ENCODE results near the gene R3HDM4.
"Not testable (repeated sequence)": the region's sequence is repeated elsewhere in the genome, so short reads cannot be mapped to it uniquely, and the experiment has no call there.

The R3HDM4 gene

DNA sequence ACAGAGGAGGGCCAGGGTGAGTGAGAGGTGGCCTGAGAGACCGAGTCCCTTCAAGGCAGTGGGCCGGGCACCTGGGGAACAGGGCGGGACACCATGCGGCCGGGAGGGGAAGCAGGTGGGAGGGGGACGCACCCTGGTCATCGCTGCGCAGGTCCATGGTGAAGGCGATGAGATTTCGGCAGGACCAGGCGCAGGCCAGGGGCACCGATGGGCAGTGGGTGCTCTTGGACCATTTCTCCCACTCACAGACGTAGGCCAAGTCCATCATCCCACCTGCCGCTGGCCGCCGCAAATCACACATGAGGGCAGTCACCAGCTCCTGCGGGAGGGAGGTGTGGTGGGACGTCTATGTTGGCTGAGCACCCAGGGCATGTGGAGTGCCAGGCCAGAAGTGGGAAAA lies 22.2 kb downstream of the R3HDM4 start:
- DNase-seq, result no peak

DNA sequence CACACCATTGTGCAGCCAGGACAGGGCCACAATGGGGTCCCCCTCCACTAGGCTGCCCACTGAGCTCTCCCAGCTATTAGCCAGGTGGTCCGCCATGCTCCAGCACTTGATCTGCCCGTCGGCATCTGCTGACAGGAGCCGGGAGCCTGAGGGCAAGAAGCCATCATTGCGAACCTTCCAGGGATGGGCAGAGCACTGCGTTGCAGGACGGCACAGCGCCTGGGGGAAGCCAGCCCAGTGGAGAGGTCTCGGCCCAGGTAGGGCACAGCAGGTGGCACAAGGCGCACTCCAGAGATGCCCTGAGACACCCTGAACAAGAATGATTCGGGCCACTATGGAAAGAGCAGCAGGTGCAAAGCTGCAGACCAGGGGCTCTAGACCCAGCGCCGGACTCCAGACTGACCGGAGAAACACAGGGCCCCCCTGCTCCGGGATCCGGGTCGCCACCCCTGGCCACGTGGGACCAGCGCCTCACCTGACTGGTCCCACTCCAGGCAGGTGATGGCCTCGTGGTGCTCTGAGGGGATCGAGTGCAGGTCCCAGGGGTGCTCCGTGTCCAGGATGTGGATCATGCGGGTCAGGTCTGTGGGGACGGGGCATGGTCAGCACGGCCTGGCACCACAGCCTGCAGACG lies 23.2 kb downstream of the R3HDM4 start:
- no peak for DNase-seq

DNA sequence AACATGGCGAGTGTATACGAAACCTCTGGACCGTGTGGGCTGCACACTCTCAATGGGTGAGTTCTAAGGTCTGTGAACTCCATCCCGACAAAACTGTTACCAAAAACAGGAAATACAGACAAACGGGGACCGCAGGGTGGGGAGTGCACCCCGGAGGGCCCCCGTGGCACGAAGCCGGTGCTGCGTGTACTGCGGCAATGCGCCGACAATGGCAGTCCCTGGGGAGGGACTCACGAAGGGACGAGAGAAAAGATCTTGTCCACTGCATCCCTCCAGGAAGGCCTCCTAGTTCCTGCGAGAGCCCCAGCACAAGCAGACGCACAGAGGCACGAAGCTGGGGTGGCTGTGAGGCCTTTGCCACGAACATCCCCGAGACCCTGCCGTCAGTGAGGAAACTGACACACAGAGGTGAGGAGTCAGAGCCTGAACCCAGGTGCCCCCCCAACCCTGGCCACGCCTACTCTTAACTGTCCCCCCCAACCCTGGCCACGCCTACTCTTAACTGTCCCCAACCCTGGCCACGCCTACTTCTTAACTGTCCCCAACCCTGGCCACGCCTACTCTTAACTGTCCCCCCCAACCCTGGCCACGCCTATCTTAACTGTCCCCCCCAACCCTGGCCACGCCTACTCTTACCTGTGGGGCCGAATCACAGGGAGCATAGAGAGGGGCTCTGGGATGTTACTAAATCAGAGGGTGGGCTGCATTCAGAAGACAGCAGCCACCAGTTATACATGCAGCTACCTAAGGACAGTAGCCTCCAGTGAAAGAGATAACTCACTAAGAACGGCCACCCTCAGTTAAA lies 24.2 kb downstream of the R3HDM4 start:
- no peak for DNase-seq

- DNase-seq, result no peak
These were observed 25.4 kb downstream of the R3HDM4 start for GRCh38 chr19:887599-887998.

GRCh38 chr19:887072-887471 lies 25.9 kb downstream of the R3HDM4 start:
- no peak for DNase-seq

DNA sequence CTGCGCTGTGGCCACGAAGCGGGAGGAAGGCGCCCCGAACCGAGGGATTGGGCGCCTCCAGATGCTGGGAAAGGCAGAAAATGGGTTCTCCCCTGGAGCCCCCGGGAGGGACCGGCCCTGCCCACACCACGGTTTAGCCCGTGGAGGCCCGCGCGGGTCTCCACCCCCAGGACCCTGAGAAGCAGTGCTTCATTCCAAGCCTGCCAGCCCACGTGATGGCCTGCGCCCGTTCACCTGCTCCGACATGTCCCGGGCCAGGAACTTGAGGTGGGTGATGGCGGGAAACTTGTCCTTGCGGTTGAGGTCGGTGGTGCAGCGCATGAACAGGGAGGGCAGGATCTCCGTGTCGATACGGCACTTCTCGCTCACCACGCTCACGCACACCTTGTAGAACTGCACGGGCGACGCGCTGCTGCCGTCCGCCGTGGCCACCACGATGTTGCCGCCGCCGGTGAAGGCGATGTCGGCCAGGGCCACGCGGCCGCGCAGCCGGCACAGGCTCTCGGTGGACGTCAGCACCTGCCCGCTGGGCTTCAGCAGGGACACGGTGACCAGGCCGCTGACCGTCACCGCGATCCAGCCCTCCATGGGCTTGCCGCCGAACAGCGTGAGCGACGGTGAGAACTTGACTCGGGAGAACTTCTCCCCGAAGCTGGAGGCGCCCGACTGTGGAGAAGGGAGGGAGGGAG lies 27.3 kb downstream of the R3HDM4 start:
- no peak for DNase-seq

DNA sequence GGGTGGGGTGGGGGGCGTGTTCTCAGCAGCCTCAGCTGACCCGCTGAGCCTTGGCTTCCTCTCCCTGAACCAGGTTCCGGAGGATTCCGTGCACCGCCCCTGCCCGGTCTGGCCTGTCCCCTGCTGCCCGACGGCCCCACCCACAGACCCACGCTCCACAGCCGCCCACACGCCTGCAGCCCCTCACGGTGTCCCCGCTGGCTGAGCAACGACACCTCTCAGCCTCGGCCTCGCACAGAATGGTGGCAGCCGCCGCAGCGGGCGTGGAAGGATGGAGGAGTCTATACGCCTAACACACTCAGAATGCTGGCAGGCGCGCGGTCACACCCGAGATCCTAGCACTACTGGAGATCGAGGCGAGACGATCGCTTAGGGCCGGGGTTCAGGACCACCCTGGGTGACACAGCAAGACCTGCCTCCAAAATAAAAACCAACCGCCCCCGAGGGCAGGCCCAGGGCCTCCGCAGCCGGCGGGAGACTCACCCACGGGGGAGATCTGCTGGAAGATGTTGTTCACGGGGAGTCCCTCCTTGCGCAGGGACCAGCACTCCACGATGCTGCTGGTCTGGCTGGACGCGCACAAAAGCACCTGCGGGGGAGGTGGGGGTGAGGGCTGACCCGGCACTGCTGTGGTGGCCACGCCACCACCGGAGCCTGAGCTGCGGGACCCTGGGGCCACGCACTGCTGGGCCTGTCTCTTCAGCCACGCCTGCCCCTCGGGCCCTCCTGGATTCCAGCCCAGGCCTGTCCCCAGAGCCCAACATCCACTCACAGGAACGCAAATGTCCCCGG lies 28.4 kb downstream of the R3HDM4 start:
- DNase-seq, result no peak

DNA sequence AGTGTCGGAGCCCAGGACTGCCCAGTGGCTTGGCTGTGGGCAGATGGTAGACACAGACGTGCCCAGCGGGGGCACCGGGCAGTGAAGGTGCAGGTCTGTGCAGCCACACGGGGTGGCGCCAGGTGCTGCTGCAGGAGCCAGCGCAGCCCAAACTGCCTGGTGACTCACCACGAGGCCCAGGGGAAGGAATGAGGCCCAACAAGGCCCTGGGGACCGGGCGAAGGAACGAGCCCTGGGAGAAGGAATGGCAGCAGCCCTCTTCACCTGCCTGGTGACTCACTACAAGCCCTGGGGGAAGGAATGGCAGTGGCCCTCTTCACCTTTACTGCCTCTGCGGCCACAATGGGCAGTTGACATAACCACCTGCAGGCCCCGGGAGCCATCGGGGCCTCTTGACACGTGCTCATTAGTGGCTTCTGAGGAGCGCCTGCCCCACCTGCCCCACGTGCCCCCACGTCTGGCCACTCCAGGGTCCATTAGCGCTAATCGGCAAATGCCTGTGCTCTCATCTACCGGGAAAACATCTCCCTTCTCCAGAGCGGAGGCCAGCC lies 29.3 kb downstream of the R3HDM4 start:
- no peak for DNase-seq

DNA sequence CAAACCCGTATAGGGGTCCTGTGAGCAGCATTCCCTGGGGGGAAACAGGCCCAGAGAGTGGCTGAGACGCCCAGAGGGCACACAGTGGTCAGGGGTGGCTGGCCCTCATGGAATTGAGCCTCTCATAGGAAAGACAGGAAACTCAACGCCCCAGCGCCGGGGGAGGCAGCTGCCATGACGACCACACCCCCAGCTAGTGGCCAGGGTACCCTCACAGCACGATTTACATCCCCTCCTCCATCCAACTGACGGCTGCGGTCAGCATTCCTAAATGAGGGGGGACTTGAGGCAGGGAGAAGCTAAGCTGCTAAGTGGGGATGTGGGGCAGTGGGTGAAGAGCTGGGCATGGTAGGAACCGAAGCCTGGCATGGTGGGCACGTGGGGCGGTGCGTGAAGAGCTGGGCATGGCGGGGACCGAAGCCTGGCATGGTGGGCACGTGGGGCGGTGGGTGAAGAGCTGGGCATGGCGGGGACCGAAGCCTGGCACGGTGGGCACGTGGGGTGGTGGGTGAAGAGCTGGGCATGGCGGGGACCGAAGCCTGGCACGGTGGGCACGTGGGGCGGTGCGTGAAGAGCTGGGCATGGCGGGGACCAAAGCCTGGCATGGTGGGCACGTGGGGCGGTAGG lies 30.0 kb downstream of the R3HDM4 start:
- DNase-seq, result no peak

- DNase-seq, result no peak
These were observed 31.5 kb downstream of the R3HDM4 start for GRCh38 chr19:881385-882071.

DNA sequence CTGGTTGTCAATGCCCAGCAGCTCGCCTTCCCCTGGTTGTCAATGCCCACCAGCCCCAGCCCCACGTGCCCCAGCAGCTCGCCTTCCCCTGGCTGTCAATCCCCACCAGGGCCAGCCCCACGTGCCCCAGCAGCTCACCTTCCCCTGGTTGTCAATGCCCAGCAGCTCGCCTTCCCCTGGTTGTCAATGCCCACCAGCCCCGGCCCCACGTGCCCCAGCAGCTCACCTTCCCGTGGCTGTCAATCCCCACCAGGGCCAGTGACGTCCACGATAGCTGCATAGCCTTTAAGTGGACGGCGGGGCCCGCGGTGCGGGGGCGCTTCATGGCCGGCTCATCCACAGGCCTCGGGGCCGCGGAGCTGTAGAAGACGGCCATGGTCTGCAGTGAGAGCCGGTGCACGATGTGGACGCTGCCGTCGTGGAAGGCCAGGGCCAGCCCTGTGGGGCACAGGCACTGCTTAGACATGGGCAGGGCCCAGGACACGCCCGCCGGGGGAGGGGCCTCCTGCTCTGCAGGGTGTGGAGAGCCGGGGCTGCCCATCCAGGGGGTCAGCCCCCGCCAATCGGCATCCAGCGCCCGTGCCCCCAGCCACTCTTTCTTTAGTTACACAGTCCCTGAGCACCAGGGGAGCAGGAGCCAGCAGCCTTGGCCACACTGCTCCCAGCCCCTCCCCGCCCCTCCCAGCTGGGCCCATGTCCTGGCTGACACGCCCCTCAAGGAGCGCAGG lies 33.1 kb downstream of the R3HDM4 start:
- DNase-seq, result no peak

DNA sequence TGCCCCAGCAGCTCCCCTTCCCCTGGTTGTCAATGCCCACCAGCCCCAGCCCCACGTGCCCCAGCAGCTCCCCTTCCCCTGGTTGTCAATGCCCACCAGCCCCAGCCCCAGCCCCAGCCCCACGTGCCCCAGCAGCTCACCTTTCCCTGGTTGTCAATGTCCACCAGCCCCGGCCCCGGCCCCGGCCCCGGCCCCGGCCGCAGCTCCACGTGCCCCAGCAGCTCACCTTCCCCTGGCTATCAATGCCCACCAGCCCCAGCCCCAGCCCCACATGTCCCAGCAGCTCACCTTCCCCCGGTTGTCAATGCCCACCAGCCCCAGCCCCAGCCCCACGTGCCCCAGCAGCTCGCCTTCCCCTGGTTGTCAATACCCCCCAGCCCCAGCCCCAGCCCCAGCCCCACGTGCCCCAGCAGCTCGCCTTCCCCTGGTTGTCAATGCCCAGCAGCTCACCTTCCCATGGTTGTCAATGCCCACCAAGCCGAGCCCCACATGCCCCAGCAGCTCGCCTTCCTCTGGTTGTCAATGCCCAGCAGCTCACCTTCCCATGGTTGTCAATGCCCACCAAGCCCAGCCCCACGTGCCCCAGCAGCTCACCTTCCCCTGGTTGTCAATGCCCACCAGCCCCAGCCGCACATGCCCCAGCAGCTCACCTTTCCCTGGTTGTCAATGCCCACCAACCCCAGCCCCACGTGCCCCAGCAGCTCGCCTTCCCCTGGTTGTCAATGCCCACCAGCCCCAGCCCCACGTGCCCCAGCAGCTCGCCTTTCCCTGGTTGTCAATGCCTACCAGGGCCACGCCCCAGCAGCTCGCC lies 34.1 kb downstream of the R3HDM4 start:
- DNase-seq, result not testable (repeated sequence)

- DNase-seq, result not testable (repeated sequence)
These were observed 34.9 kb downstream of the R3HDM4 start for GRCh38 chr19:877992-878660.

DNA sequence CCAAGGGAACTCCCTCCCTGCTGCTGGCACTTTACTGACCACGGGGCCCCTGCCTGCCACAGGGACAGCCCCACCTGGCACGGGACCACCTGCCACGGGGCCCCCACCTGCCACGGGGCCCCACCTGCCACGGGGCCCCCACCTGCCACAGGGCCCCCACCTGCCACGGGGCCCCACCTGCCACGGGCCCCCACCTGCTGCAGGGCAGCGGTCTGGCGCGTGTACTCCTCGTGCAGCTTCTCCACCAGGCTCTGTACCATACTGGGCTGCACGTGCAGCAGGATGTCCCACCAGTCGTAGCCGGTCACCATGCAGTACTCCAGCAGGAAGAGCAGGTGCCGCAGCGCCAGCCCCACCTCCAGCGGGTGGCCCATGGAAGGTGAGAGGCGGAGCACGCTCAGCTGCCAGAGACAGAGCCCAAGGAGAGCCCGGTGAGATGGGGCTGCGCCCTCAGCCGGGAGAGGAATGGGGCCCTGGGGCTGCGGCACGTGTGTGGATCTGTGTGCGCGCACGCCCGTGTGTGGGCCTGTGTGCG lies 36.2 kb downstream of the R3HDM4 start:
- no peak for DNase-seq

DNA sequence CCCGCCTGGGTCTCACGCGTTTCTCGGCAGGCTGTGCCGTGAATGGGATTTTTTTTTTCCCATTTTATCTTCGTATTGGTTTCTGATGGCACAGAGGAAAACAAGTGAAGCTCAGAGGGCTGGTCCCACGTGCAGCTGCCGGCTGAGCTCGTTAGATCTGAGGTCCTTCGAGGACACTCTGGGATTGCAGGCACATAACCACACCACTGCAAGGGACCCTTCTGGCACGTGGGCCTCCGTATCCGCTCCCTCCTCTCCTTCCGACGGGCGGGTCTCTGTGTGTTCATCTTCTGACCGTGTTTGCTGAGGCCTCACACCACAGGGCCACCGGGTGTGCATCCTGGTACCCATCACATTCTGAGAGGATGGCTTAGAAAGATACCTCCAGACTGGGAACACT lies 36.9 kb downstream of the R3HDM4 start:
- no peak for DNase-seq

GRCh38 chr19:875265-875879 lies 37.6 kb downstream of the R3HDM4 start:
- no peak for DNase-seq

DNA sequence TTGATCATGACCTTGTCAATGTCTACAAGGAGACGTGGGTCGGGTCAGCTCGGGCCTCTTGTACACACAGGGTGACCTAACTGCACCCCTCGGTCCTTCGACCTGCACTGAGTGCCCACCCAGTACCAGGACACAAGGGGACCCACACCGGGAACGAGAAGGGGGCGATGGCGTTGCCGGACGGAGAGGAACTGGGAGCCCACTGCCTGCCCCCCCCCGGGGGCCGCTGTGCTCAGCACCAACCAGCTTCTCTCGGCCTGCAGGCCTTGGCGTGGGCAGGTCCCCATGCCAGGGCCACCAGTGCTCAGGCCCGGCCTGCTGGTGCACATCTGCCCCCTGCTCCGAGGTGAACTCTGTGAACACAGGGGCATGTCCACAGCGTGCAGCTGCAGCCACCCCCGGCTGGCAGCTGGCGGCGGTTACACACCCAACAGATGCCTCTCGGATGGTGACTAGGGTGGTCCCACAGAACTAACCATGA lies 39.4 kb downstream of the R3HDM4 start:
- DNase-seq, result no peak

- DNase-seq, result no peak
These were observed 39.9 kb downstream of the R3HDM4 start for GRCh38 chr19:873084-873483.
